Measurements from ENCODE around the gene FOXO3.
"Not testable (repeated sequence)": the region's sequence is repeated elsewhere in the genome, so short reads cannot be mapped to it uniquely, and the experiment has no call there.

The FOXO3 gene

DNA sequence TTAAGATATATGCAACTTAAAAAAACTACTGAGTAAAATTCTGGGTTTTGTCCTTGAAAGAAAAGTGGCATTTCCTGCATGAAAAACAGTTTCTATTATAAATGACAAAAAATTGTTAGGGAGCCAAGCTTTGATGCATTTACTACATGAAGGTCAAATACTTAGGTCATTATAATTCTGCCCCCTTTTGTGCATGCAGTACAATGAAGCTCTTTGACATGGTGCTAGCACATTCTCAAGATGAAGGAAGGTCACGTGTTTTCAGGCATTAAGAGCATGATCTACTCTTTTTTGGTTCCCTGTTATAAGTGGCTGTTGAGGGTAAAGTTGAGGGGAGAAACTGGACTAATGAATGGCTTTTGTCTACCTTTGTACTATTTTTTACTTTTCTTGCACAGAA lies 72.7 kb downstream of the FOXO3 start:
- no peak for DNase-seq

DNA sequence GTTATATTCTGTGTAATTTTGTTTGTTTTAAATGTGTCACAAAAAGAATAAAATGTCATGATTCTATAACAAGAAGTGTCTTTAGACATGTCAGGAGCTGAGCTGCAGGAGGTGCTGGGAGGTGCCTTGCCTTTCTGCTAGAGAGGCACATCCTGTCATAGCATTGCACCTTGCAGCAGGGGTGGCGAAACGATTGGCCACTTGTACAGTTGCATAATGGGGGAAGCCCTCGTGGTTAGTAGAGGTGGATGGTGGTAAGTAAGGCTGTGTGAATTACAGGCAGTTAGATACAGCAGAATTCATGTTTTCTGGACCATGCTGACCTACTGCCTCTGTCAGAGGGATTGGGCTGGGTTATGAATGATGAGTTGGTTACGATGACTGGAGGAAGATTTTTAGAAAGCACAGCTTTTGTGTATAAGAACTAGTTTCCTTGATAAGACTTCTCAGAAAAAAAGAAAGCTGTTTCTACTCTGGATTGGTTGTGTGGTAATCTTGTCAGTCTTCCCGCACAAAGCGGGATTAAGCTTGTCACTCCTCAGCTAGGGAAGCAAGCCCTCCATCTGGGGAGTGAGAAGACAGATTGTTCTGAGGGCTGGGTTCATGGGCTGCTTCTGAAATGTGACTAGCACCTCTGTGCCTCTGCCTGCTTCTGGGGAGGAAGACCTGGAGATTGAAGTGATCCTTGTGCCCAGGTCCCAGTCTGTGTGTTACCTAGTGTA lies 74.9 kb downstream of the FOXO3 start:
- no peak for DNase-seq

DNA sequence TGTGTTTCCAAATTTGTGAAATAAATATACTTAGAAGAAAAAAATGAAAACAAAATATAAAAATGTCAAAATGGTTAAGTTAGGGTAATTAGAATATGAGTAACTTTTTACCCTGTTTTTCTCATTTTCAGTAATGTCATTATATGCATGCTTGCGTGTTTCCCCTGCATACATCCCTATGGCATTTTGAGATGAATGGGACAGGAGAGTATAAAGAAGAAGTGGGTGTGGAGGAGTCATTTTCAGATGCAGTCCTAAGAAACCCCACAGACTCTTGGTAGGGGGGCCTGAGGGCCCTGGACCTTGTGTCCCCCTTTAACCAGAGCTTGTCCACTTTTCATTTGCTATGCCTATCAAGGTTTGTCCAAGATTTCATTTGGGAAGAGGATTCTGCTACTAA lies 77.2 kb downstream of the FOXO3 start:
- DNase-seq: no peak

- no peak for DNase-seq
Observed at GRCh38 chr6:108638993-108639392, 78.3 kb downstream of the FOXO3 start.

- DNase-seq: no peak
Observed at GRCh38 chr6:108640104-108640503, 79.4 kb downstream of the FOXO3 start.

DNA sequence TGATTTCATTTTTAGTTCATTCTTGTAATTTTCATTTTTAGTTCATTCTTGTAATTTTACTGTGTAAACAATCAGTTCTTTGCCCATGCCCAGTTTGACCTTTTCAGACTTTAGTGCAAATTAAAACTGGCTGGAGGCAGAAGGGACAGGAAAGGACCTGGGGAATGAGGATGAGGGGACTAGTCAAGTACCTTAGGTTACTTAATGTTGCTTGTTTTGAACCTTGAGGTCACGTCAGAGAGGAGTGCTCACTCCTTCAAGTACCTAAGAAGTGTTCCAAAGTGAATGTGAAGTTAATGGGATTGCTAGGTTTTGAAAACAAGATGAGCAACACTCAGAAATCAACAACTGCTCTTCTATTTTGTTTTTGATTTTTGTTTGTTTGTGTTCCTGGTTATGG lies 82.5 kb downstream of the FOXO3 start:
- DNase-seq: no peak

DNA sequence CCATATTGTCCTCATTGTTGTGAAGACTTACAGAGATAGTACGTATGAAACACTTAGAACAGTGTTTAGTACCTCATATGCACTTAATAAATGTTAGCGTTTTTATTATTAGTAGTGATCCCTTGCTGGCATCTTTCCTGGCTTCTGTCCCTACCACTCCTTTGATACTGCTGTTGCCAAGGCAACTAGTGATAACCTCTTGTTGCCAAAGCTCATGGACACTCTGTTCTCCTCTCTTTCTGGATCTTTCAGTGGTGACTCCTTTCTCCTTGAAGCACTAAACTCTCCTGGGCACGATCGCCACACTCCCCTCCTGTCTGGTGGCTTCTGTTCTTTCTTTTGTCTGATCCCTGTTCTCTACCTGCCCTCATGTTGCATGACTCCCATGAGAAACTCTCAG lies 83.5 kb downstream of the FOXO3 start:
- no peak for DNase-seq

DNA sequence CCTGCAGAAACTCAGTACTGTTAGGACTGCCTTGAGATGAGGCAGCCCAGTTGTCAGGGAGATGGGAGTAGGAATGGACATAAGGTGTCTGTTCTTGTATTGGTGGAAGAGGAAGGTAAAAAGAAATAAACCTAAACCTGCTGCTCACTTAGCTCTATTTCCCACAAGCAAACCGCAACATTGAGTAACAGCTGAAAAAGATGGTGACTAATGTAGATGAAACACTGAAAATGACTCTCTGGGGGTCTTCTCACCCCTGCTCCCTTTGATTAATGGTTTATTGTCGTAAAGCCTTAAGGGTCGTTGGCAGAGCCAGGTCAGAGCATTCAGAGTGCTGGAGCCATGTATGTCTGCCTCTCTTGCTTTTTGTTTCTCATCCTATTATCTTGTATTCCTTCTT lies 87.5 kb downstream of the FOXO3 start:
- no peak for DNase-seq

DNA sequence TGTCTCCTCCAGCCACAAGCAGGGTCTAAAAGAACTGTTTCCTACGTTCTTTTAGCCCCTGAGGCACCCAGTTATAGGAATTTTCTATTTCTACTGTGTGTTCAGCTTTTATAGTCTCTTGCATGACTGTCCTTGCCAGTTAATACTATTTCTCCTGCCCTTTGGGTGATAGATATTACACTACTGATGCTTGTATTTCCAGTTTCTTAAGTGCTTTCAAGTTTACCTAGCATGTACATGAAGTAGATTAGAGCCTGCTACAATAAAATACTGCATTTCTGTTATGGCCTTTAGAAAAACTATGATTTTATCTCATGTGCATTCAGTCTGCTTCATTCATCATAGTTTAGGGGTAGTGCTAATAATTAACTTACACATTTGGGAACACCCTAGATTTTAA lies 89.6 kb downstream of the FOXO3 start:
- DNase-seq: no peak

DNA sequence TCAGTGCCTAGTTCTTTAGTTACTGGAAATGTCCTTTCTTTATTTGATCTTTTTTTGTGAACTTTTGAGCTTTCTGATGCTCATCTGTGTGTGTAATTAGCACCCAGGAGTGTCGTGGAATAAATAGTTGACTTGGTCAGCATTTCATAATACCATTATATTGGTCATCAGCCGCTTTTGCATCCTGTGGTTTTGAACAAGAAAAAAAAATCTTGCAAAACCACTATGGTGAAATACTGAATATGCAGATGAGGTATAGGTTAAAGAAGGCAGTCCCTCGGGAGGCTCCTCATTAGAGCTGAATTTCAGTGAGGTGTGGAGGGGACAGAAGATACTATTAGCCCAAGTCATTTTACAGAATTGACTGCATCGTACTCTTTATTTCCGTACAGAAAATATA lies 90.1 kb downstream of the FOXO3 start:
- DNase-seq: no peak

DNA sequence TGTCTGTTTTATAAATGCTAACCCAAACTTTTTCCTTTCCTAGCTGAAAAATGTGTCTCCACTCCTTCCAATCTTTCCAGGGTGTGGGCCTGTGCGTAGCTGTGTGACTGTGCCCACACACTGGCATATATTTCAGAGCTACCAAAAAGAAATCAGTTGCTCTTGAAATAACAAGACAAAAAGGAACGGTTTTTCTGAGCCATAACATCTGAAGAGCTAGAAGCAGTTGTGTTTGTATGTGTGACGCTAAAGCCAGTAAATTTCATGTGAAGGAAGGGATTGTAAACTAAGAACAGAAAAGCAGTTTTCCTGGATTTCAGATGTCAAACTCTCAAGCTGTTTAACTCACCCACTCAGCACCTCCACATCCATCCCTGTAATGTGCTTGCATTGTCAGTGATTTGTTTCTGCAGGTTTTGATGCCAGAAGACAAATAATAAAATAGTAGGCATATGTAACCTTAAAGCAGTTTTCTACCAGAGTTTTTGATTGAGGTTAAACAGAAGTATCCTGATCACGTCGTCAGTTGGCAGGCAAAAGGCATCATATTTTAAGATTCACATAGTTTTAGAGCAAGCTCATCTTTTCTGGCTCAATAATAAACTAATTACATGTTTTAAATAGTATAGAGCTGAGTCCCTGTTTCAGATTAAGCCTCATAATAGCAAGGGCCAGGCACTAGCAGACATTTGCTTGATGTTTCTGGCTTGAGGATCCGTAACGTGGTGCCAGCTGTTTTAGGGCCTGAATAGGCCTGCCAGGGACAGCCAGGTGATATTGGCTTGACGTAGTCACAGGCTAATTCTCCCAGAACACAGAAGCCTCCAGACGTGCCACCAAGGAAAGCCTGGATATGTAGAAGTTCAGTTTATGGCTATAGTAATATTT lies 90.9 kb downstream of the FOXO3 start:
- DNase-seq: no peak

GRCh38 chr6:108652375-108652774 lies 91.7 kb downstream of the FOXO3 start:
- no peak for DNase-seq

GRCh38 chr6:108653949-108654348 lies 93.2 kb downstream of the FOXO3 start:
- no peak for DNase-seq

DNA sequence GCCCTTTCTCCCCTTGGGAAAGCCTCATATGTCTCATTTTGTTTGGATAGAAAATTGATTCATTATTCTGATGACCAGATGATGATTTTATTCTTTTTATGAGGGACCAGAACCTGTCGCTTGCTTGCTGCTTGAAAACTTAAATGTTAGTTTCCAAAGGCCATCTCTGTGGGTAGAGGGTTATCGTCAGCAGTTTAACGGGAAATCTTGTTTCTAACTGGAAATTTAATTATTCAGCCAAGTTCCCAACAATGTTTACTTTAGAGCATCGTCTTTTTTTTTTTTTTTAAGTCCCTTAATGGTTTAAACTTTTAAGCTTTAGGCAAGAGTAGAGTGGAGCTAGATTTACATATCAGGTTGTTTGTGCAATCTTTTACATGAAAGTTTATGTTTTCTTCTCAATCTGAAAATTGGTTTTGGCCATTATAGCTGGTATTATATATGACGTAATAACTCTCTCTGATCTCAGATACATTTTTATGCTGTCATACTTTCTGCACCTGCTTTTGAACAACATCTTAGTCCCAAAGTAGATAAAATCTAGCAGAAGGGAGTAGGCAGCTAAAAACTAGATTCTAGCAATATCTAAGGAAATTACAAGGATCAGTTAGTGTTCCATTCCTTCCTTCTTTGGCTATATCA lies 93.9 kb downstream of the FOXO3 start:
- DNase-seq: no peak

DNA sequence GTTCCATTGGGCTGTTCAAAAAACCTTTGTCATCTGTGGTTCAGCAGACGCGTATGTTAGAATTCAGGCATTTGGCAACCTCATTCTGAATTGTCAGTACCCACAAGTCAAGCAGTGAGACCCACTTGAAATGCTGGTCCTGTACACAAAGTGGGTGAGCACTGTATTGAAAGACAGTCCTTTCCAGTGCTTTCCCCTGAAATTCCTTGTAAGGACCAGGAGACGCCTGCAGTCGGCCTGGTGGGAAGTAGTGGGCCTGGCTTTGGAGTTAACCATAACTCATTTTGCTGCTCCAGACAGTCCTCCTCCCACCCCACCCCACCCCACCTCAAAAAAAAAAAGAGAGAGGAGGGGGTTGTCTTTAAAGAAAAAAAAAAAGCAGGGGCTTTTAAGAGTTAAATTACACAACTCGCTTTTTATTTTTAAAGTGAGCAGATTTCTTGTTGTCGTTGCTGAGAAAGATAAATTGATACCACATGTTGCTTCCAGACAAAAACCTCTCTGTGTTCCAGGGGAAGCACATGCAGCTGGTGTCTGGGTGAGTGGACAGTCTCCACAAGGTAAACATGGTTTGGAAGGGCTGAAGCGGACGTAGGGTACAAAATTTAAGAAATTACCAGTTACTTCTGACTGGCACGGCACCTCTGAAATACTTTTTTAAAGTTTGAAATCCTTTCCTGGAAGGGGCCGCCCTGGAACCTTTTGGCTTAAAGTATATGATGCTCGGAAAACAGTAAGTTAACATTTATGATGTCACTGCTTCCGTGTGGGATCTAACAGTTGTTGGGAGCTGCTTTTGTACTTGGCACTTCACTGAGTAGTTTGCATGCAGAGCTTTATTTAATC lies 95.3 kb downstream of the FOXO3 start:
- no peak for DNase-seq

DNA sequence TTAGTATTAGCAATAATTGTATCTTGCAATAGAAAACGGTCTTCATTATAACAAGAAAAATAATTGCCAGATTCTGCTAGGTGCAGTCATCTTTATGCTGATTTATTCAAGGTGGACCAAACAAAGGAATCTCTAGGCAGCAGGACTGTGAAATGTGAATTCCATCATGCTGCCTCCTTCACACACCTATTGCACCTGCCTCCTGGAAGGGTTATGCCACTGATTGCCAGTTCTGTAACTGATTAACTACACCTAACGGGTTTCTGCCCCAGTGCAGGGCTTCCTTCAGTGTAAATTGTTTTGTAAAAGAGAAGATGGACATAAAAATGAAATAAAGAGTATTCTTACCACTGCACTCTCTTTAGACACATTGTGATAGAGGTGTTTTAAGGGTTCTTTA lies 96.1 kb downstream of the FOXO3 start:
- DNase-seq: no peak

DNA sequence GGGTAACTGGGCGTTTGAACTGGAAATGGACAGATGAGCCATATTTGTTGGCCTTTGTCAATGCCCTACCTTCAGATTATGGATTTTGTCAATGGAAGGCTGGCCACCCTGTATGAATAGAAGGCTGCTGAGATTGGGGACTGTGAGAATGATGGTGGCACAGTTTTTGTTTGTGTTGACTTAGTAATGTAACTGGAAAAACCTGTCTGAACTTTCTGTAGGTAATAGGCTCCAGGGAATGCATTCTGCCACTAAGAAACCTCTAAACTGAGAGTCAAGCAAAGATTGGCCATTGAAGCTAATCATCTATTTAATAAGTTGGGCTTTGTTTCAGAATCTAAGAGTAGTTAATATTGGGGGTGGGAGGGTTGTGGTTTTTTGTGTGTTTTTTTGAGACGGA lies 97.5 kb downstream of the FOXO3 start:
- DNase-seq: no peak

- DNase-seq: not testable (repeated sequence)
Observed at GRCh38 chr6:108658785-108659184, 98.1 kb downstream of the FOXO3 start.

DNA sequence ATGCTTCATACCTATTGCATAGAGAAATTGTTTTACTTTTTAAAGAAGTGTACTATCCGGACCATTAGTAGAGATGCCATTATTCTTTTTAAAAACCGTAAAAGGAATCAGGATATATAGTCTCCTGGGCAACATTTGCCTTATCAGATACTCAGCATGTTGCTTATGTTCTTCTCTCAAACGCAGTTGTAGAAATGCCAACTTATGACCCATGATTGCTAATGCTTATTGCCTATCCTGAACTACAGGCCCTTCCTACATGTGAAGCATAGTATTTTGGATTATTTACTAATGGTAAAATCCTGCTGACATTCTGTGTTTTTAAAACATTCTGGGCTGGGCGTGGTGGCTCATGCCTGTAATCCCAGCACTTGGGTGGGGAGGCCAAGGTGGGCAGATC lies 99.5 kb downstream of the FOXO3 start:
- DNase-seq: no peak

DNA sequence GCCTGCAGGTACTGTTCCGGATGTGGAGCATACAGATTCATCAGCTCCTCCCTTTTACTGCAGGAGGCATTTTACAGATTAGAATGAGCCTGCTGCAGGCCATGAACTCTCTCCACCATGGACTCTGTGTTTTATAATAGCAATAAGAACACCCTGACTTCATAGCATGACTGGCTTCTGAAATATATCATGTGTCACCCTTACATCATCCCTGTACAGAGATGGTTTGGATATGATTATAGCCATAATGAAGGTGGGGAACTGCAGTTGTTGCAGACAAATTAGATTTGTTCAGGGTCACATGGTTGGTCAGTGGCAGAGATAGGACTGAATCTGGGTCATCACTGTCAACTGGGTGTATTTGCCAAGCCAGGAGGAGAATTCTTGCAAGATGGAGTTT lies 100.7 kb downstream of the FOXO3 start:
- no peak for DNase-seq

- no peak for DNase-seq
Observed at GRCh38 chr6:108661982-108662381, 101.3 kb downstream of the FOXO3 start.

DNA sequence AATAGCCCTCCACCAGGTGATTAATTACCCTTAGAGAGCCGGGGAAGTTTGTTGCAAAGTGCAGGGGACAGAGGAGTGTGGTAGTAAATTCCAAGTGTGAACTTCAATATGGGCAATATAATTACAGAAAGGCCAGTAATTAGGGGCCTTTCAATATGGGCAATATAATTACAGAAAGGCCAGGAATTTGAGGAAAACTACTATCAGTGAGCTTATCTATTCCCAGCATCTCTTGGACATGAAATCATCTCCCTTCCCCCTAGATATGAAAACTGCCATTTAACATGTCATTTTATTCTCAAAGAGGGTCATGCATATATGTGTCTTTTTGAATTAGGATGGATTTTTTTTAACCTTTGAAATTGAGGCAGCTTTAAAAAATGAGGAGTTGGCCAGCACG lies 102.0 kb downstream of the FOXO3 start:
- DNase-seq: no peak

DNA sequence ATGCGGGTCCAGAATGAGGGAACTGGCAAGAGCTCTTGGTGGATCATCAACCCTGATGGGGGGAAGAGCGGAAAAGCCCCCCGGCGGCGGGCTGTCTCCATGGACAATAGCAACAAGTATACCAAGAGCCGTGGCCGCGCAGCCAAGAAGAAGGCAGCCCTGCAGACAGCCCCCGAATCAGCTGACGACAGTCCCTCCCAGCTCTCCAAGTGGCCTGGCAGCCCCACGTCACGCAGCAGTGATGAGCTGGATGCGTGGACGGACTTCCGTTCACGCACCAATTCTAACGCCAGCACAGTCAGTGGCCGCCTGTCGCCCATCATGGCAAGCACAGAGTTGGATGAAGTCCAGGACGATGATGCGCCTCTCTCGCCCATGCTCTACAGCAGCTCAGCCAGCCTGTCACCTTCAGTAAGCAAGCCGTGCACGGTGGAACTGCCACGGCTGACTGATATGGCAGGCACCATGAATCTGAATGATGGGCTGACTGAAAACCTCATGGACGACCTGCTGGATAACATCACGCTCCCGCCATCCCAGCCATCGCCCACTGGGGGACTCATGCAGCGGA lies 102.9 kb downstream of the FOXO3 start:
- DNase-seq: not testable (repeated sequence)

All from T1000 (cell line).